NCI-H446 (cell line): ENCODE measurements around the gene PSRC1.
A peak's percentile ranks its signal among the peaks of the same experiment; 100 is the strongest.

ENCODE experiments used
- DNase-seq, 2 experiments: peaks; one replicate each; lab custom pipeline; 2025; lab: John Stamatoyannopoulos, UW

PSRC1 gene

DNA sequence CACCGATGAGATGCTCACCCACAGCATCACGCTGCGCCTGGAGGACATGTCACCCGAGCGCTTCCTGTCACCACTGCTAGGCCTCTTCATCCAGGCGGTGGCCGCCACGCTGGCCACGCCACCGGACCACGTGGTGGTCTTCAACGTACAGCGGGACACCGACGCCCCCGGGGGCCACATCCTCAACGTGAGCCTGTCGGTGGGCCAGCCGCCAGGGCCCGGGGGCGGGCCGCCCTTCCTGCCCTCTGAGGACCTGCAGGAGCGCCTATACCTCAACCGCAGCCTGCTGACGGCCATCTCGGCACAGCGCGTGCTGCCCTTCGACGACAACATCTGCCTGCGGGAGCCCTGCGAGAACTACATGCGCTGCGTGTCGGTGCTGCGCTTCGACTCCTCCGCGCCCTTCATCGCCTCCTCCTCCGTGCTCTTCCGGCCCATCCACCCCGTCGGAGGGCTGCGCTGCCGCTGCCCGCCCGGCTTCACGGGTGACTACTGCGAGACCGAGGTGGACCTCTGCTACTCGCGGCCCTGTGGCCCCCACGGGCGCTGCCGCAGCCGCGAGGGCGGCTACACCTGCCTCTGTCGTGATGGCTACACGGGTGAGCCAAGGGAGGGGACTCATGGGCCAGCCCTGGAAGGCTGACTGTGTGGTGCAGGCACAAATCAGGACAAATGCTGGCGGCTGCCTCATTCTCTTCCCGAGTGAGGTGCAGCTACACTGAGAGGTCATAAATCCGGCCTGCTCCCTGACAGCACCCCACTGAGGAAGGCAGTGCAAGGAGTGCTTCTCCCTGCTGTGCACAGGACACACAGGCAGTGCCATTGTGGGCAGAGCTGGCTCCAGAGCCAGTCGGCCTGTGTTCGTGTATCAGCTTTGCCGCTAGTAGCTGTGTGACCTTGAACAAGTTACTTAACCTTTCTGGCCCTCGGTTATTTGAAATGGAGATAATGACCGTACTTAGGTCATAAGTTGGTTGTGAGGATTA is 24.2 kb downstream of the PSRC1 start:
- DNase-seq = no peak

DNA sequence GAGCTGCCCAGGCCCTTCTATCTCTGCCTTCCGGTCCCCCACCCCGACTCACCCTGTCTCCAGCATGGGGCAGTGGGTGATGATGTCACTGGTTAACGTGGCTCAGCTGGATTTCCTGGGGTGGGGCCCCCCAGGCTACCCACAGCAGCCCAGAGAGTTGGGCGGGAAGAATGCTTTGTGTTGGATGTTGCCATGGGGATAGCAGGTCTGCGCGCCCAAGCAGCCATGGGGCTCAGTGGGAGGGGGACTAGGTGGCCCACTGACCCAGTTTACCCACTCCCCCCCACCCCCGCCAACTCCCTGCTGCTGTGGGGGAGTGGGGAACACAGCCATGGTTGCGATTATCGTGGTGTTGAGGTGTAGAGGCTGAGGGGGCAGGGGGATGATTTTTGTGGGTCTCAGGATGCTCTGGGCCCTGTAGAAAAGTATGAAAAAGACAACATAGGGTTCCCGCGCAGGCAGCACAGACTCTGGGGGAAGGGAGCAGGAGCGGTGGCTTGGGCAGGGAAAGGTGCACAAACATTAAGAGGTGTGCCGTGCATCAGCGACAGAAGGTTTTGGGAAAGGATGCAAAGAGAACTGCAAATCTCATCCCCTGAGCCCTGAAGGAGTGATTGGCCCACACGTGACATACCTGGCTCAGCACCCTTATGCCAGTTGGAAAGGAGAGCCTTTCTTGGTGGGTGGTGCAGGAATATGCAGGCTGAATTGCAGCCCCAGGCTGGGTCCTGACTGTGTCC is 25.1 kb downstream of the PSRC1 start:
- no peak for DNase-seq

DNA sequence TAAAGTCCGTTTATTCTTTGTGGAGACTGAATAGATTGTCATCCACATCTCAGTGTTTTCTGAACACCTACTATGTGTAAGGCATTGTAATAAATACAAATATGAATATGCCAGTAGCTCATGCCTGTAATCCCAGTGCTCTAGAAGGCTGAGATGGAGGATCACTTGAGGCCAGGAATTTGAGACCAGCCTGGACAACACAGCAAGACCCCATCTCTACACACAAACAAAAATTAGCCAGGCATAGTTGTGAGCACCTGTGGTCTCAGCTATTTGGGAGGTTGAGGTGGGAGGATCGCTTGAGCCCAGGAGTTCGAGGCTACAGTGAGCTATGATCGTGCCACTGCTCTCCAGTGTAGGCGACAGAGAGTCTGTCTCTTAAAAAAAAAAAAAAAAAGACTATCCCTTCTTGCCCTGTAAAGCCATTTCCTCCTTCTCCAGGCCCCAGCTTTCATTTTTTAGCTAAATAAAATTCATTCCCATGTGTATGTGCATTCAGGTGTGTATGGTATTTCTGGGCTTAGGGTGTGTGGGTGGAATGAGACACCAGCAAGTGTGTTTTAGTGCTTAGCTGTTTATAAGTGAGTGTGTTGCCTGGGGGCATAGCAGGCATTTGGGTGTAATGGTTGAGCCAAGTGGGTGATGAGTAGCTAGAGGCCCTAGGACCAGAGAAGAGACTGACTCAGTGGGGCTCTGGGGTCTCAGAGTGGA is 25.8 kb downstream of the PSRC1 start:
- DNase-seq = no peak

DNA sequence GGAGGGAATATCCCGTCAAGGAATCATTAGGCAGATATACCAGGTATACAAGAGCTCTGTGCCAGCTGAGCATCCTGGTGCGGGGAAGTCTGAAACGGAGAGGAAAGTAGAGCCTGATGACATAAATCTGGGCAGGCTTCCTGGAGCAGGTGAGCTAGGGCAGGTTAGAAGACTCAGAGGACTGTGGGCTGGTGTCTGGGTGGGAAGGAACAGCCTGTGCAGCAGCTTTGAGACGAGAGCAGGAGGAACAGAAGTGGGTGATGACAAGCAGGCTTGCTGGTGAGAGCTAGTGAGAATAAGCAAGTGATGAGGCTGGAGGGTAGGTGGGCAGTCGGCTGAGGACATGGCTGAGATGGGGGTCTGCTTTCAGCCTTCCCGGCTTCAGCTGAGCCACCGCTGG is 26.9 kb downstream of the PSRC1 start:
- no peak for DNase-seq

DNA sequence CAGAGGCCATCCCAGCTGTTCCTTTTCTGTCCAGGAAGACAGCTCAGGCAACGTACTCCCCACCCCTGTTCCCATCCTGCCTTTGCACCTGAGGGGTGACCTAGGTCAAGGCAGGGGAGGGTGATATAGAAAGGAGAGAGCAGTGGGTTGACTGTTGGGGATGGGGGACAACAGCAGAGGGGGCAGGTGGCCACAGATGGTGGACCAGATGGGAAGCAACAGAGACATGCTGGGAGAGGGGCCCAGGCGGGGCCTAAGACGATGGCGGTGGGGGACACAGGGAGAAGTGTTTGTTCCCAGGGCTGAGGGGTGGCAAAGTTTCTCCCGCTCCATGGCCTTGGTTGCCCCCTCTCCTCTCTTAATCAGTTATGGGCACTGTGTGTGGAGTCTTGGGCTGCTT is 27.3 kb downstream of the PSRC1 start:
- DNase-seq = peak in 1 of 2 experiments; percentile 61

DNA sequence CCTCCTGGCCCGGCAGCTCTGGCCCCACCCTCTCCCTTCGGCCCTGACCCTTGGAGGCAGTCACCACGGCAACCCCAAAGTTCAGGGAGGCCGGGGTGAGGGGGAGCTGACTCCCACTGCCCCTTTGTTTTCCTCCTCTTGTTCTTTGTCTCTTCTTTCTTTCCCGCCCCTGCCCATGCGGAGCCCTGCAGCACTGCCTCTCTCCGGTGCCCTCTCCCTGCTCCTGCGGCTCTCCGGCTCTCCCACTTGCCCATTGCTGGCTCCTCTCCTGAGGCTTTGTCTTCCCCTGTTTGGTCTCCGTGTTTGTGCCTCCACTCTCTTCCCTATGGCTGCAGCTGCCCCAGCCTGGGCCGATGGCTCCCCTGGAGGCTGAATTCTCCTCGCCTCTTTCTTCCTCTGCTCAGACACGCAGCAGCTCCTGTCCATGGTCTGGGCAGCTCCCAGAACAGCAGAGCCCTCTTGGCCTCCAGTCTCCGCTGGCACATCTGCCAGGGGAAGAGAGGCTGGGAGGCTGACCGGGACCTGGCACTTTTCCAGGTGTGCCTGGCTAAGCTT is 27.8 kb downstream of the PSRC1 start:
- DNase-seq = peak in 1 of 2 experiments; percentile 71

DNA sequence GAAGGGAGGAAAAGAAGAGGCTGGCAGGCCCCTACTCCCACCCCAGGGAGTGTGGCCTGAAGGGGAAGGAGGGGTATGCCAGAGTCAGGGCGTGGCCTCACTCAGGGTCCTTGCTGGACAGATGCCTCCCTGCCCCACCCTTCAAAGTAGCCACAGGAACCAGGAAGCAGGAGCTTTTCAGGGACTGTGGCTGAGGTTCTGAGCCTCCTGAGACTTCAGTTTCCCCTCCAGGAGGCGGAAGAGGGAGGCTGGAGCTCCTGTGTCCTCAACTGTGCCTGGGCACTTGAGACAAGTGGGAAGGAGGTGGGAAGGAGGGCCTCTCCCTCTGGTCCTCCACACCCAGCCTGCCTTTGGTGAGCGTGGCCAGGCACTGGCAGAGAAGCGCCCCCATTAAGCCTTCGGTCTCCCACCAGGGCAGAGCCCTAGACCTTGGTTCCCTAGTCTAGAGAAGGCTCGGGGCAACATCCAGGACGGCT is 28.3 kb downstream of the PSRC1 start:
- DNase-seq = peak in 1 of 2 experiments; percentile 44

DNA sequence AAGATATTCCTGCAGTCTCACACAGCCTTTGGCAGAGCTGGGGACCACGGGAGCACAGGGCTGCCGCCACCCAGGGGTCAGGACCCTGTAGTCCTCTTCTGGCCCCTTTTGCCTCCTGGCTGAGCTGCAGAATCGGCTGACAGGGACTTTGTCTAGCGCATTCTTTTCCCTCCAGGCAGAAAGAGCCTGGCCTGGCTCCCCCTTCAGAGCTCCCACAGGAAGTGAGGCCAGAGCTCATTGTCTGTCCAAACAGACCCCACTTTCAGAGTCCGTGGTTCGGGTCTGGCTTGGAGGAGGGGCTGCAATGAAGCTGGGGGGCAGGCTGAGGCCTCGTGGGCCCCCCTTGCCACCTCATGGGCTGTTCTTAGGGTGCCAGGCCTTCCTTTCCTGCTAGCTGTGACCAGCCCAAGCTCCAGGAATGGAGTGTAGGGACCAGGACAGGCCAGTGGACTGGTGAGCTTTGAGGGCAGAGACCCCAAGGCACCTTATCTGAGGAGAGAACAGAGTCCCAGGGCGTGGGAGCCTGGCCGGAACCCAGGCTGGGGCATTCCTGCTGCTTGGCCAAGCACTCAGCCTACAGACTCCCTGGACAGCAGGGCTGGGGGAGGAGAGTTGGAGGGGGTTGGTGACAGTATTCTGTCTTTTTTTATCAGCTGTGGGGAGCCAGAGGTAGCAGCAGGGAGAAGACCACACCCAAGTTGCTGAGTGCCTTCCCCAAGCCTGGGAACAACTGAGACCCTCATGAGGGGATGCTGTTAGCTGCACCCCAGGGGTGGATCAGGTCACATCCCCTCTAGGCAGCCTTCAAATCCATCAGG is 28.9 kb downstream of the PSRC1 start:
- peak in 1 of 2 experiments; percentile 69 for DNase-seq

DNA sequence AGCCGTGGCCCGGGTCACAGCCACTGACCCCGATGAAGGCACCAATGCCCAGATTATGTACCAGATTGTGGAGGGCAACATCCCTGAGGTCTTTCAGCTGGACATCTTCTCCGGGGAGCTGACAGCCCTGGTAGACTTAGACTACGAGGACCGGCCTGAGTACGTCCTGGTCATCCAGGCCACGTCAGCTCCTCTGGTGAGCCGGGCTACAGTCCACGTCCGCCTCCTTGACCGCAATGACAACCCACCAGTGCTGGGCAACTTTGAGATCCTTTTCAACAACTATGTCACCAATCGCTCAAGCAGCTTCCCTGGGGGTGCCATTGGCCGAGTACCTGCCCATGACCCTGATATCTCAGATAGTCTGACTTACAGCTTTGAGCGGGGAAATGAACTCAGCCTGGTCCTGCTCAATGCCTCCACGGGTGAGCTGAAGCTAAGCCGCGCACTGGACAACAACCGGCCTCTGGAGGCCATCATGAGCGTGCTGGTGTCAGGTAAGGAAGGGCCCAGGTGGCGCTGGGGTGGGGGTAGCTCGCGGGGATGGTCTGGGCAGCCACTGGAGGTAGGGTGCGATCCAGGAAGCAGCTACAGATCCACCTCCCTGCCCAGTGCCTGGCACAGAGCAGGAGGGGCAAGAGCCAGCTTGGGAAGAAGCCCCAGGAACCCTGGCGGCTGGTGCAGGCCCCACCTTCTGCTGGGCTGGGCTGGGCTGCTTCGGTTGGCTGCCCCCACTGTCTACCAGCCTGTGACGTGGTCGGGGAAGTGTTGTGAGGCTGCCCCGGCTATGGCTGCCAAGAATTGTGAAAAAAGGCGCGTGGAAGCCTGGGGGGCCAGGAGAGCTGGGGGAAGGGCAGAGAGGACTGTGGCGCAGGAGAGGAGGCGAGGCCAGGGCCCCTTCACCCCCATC is 29.8 kb downstream of the PSRC1 start:
- peak; percentile 95 to 96 for DNase-seq

DNA sequence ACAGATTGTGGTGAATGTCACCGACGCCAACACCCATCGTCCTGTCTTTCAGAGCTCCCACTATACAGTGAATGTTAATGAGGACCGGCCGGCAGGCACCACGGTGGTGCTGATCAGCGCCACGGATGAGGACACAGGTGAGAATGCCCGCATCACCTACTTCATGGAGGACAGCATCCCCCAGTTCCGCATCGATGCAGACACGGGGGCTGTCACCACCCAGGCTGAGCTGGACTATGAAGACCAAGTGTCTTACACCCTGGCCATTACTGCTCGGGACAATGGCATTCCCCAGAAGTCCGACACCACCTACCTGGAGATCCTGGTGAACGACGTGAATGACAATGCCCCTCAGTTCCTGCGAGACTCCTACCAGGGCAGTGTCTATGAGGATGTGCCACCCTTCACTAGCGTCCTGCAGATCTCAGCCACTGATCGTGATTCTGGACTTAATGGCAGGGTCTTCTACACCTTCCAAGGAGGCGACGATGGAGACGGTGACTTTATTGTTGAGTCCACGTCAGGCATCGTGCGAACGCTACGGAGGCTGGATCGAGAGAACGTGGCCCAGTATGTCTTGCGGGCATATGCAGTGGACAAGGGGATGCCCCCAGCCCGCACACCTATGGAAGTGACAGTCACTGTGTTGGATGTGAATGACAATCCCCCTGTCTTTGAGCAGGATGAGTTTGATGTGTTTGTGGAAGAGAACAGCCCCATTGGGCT is 30.6 kb downstream of the PSRC1 start:
- DNase-seq = no peak

DNA sequence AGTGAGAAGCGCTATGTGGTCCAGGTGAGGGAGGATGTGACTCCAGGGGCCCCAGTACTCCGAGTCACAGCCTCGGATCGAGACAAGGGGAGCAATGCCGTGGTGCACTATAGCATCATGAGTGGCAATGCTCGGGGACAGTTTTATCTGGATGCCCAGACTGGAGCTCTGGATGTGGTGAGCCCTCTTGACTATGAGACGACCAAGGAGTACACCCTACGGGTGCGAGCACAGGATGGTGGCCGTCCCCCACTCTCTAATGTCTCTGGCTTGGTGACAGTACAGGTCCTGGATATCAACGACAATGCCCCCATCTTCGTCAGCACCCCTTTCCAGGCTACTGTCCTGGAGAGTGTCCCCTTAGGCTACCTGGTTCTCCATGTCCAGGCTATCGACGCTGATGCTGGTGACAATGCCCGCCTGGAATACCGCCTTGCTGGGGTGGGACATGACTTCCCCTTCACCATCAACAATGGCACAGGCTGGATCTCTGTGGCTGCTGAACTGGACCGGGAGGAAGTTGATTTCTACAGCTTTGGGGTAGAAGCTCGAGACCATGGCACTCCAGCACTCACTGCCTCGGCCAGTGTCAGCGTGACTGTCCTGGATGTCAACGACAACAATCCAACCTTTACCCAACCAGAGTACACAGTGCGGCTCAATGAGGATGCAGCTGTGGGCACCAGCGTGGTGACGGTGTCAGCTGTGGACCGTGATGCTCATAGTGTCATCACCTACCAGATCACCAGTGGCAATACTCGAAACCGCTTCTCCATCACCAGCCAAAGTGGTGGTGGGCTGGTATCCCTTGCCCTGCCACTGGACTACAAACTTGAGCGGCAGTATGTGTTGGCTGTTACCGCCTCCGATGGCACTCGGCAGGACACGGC is 31.4 kb downstream of the PSRC1 start:
- no peak for DNase-seq

DNA sequence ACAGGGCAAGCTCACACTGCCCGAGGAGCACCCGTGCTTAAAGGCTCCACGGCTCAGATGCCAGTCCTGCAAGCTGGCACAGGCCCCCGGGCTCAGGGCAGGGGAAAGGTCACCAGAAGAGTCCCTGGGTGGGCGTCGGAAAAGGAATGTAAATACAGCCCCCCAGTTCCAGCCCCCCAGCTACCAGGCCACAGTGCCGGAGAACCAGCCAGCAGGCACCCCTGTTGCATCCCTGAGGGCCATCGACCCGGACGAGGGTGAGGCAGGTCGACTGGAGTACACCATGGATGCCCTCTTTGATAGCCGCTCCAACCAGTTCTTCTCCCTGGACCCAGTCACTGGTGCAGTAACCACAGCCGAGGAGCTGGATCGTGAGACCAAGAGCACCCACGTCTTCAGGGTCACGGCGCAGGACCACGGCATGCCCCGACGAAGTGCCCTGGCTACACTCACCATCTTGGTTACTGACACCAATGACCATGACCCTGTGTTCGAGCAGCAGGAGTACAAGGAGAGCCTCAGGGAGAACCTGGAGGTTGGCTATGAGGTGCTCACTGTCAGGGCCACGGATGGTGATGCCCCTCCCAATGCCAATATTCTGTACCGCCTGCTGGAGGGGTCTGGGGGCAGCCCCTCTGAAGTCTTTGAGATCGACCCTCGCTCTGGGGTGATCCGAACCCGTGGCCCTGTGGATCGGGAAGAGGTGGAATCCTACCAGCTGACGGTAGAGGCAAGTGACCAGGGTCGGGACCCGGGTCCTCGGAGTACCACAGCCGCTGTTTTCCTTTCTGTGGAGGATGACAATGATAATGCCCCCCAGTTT is 32.3 kb downstream of the PSRC1 start:
- no peak for DNase-seq

DNA sequence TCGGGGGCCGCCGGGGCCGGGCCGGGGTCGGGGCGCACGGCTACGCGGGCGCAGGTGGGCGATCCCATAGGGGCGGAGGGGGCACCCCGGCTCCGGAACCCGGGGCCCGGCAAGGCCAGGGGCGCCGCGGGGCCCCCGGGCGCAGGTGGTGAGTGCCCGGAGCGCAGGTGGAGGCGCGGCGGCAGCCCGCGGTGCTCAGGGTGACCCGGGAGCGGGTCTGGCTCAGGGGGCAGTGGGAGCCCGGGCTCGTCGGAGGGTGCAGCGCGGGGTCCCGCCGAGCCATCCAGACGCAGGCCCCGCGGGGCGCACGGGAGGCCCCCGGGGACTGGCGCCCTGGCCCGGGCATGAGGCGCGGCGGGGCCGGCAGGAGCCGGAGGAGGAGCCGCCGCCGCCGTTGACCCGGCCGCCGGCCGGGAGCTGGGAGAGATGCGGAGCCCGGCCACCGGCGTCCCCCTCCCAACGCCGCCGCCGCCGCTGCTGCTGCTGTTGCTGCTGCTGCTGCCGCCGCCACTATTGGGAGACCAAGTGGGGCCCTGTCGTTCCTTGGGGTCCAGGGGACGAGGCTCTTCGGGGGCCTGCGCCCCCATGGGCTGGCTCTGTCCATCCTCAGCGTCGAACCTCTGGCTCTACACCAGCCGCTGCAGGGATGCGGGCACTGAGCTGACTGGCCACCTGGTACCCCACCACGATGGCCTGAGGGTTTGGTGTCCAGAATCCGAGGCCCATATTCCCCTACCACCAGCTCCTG is 33.1 kb downstream of the PSRC1 start:
- no peak for DNase-seq

DNA sequence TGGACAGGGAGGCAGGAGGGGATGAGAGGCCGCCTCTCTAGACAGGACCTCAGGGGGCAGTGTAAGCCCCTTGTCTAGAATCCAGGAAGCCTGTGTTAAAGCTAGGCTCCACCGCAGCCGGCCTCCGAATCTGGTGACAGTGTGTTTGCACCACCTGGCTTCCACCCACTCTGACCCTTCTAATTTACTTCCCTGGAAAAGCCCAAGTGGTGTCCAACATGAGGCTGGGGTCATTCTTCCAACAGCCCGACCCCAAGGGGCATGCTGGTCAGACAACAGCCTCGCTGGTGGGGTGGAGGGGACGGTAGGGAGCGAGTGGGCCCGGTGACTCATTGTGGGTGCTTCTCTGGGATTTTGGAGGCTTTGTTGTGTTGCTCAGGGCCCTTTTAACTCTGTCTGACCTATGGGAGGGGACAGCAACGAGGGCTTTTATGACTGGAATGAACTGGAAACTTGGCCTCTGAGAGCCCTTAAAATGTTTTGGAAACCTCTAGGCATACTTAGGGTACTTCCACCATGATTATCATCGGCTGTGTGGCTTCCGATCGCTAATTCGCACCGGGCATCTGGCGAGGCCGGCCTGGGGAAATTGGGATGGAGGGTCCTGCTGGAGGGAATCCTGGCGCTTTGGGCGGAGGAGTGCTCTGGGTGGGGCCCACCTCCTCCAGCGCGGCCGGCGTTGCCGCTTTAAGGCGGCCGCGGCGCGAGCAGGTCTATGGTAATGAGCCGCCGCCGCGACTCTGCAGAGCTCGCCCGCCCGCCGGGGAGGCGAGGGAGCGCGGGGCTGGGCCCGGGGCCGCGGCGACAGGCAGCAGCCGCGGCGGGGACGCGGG is 33.9 kb downstream of the PSRC1 start, which contains the start of gene CELSR2:
CELSR2 (plus strand) TSS at position 743 of the 833 bp plus-strand sequence. CDS start 541 bp downstream, outside the sequence.
- DNase-seq = peak in 1 of 2 experiments; percentile 90

DNA sequence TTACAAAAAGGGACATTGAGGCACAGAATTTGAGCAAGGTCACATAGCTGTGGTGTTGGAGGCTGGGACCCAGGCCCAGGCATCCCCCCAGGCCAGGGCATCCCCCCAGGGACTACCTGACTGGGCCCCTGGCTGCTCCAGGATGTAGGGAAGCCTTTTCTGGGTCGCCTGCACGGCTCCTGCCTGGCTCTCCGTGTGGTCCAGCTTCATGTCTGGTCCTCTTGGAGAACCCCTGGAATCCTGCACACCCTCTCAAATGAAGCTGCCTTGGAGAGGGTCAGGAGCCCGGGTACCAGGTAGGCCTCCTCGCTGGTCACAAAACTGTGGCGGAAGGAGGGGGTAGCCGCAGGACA is 34.5 kb downstream of the PSRC1 start:
- DNase-seq = no peak
